ENCODE results near the gene TMEM63B.
"Not testable (repeated sequence)": the region's sequence is repeated elsewhere in the genome, so short reads cannot be mapped to it uniquely, and the experiment has no call there.

Gene TMEM63B

GRCh38 chr6:44194326-44194725, 67.0 kb downstream of the TMEM63B start:
- no peak for DNase-seq (ENCODE audit: low spot score)

GRCh38 chr6:44196351-44196750, 69.0 kb downstream of the TMEM63B start:
- DNase-seq (ENCODE audit: low spot score): not testable (repeated sequence)

GRCh38 chr6:44198684-44199083, 71.3 kb downstream of the TMEM63B start:
- DNase-seq (ENCODE audit: low spot score): no peak

- no peak for DNase-seq (ENCODE audit: low spot score)
These were observed 72.5 kb downstream of the TMEM63B start for GRCh38 chr6:44199883-44200282.

GRCh38 chr6:44201200-44201599, 73.8 kb downstream of the TMEM63B start:
- DNase-seq (ENCODE audit: low spot score): no peak

- no peak for DNase-seq (ENCODE audit: low spot score)
These were observed 74.4 kb downstream of the TMEM63B start for GRCh38 chr6:44201638-44202303.

- DNase-seq (ENCODE audit: low spot score): no peak
These were observed 75.1 kb downstream of the TMEM63B start for GRCh38 chr6:44202332-44202971.

- DNase-seq (ENCODE audit: low spot score): no peak
These were observed 75.8 kb downstream of the TMEM63B start for GRCh38 chr6:44202972-44203750.

GRCh38 chr6:44203955-44204354, 76.6 kb downstream of the TMEM63B start:
- no peak for DNase-seq (ENCODE audit: low spot score)

Data from putamen (tissue), 1 donor.